Uterus (tissue), 2 donors: ENCODE measurements around the gene USP4.

Experiments
- CTCF ChIP-seq, 4 experiments: fragments of 200-600 bp in 2 of 4; fragments of 450-650 bp in 2 of 4; sonication (generic) in 2 of 4; IDR thresholded peaks; one replicate each; pipeline ENCODE4 v1.5.1; 2016 to 2019; ENCODE audit warnings: antibody characterized with exemption in 4 of 4, mild to moderate bottlenecking in 2 of 4, moderate library complexity in 1 of 4
- POLR2A ChIP-seq, 2 donors: fragments of 450-650 bp; IDR thresholded peaks; one replicate each; pipeline ENCODE4 v1.6.1; 2016; ENCODE audit warnings: antibody characterized with exemption in 2 of 2, mild to moderate bottlenecking in 1 of 2, moderate library complexity in 1 of 2

GRCh38 chr3:49295489-49296058 lies 44.3 kb downstream of the USP4 start:
- TF ChIP-seq CTCF (IDR thresholded peaks at IDR 0.05) (peak; percentile 43 to 53 (median 45)), POLR2A (IDR thresholded peaks at IDR 0.05) (no peak)
